ENCODE measurements around the gene UIMC1.

The UIMC1 gene

DNA sequence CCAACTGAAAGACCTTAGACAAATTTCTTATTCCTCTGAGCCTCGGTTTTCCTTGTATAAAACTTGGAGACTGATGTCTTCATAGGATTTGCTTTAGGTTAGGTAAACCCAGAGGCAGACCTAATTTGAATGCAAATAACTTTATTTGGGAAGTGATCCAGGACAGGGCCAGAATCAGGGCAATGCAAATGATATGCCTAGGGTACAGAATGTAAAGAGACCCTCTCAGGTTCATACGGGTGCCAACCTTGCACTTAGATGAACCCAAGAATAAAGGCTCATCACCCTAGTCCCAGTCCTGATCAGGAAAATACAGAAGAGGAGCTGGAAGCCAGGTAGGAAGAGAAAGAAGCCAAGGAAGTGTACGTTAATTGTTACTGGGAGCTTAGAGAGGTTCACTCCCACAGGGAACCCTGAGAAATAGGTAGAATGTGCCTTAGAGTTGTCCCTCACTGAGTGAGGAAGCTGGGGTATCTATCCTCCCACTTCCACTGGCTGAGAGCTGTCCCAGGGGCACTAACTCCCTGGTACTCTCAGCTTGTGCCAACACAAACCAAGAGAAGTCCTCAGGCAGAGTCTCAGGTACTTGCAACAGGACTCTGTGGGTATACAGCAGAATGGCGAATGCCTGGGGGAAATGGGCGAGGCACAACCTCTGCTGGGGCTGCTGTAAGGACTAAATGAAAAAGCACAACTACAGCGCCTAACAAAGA lies 104.3 kb downstream of the UIMC1 start:
- DNase-seq (ENCODE audit: low read depth) = no peak

DNA sequence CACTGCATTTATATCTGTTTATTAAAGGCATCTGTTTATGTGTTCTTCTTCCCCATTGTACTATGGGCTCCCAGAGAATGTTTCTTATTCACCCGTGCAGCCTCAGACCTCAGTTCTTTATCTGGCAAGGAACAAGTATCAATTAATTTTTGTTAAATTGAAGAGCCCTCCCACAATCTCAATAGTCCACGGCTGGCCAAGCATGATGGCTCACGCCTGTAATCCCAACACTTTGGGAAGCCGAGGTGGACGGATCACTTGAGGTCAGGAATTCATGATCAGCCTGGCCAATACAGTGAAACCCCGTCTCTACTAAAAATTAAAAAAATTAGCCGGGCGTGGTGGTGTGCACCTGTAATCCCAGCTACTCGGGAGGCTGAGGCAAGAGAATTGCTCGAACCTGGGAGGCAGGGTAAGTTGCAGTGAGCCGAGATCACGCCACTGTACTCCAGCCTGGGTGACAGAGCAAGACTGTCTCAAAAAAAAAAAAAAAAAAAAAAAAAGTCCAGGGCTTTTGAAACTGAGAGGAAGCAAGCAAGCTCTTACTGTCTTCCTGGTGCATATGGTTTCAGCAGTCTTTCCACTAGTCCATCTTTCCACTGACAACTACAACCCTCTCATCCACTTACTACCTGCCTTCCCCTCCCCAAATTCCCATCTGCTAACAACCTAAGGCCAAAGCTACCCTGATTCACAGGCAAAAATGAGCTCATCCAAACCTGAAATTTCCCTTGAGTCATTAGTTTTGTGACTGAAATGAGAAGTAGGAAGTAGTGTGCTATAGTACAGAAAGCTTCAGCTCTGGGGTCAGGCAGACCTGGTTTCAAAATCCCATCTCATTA lies 105.1 kb downstream of the UIMC1 start:
- no peak for DNase-seq (ENCODE audit: low read depth)

DNA sequence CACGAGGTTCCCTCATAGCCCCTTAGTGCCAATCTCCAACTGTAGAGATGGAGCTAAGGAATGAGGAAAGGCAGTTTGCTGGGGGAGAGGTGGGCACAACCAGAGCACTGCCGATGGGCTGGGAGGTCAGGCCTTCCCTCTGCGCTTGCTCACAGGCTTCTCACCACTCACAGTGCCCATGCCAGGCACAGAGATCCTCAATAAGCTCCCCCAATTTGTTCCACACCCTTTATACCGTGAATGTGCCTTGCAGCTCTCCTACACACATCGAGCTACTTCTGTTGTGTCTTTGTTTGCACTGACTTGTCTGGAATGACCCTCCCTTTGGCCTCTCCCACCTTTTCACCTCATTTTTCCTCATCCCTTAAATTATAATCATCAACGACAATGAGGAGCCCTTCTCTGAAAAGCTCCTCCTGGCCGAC lies 105.8 kb downstream of the UIMC1 start:
- no peak for DNase-seq (ENCODE audit: low read depth)

DNA sequence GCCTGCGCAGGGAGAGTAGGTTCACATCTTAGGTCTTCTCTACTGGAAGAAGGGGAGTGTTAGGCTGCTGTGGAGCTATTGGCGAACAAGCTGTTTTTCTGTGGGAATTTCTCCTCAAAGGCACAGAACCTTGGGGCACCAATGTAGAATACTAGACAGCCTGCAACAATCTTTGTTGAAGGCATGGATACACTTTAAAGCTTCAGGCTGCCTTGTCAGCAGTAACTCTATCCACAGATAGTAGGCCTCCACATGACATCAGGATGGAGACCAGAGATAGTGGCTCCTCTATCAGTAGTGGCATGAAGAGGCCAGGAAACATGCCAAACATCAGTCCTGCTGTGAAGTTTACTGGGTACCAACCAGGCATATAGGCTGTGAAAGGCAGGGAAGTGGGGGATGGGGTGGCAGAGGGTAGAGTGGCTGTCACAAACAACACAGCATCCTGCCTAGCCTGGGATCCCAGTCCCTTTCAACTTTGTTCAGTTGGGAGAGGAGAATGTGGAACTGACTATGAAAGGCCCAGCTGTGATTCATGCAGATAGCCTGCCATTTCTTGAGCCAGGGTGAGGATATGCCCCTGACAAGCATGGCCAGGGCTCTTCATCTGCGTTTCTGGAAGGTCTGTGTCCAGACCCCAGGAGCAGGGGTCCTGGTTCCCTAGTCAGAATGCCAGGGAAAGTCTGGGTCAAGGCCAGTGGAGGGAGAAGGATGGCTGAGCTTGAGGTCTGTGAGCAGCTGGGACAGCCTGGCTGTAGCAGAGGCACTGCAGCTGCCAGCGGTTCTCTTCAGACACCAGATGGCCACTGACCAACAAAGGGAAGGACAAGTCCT lies 106.4 kb downstream of the UIMC1 start:
- DNase-seq (ENCODE audit: low read depth) = no peak

DNA sequence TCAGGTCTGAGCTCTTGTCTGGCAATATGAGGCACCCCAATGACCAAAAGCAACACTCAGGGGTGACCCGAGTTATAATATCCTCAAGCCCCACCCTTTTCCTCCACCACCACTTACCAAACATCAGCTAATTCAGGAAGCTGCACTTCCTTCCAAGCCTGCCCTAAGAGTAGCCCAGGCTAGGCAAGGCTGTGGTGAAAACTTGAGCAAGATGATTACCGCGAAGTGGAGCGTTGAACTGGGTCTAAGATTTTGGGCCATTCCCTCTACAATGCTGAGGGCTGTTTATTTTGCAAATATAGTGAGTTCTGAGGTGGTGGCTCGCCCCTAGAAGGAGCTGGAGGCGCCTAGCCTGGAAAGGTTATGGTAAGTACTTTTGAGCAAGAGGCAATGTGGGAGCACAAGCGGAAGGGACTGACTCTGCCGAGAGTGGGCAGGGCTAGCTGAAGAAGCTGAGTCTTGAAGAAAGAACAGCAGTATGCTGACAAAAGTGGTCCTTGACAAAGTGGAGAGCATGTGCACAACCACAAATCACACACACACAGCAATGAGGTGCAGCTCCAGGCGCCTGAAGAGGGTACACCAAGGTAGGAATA lies 107.2 kb downstream of the UIMC1 start, which contains the start of gene HK3:
Gene HK3, minus strand, starts transcription at position 51 of the 596 bp plus-strand sequence. CDS start 3,187 bp downstream, outside the sequence.
- DNase-seq (ENCODE audit: low read depth) = no peak

DNA sequence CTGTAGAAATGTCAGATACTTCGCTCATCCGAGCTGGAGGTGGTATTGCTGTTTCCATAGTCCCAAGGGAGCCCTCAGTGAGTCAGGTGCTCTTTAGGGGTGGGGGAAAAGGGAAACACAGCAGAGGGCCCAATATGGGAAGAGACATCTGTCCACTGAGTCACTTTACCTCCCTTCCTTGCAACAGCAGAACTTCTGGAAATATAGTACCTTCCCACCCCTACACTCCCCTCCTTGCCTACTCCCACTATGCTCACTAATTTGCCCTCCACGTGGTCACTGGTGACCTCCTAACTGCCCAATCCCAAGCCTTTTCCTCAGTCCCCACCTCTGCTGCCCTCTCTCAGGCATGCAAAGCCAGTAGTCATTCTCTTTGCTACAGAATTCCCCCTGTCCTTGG lies 109.3 kb downstream of the UIMC1 start:
- DNase-seq (ENCODE audit: low read depth) = no peak

DNA sequence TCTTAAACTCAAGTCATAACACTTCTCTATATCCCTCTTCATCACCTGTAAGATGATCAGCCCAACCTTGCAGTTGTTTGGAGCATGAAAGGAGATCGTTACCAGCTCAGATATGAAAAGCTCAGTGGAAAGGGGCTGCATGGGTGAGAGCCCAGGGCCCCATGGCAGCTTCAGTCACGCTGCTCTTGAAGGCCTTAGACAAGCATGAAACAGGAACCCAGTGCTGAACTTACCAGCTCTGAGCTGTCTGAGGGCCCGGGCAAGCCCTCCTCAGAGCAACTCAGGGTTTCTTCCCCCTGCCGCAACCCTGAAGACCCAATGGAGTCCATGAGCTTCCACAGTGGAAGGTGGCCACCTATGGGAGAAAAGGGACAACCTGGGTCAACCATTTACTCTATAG lies 110.7 kb downstream of the UIMC1 start:
- DNase-seq (ENCODE audit: low read depth) = no peak

DNA sequence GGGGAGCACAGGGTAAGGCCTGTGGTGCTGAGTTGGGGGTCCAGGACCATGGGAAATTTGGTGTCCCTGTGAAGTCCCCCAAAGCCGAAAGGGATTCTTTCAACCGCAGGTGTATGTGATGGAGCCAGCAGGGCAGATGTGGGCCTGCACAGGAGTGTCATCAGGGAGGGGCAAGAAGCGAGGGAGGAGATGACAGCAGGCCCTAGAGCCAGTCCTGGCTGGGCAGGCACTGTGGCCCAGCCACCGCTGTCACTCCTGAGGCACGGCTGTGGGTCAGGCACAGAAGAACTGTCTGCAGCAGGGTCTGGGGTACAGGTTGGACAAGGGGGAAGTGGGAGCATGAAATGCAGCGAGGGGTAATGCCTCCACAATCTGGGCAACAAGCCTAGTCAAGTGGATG lies 112.3 kb downstream of the UIMC1 start:
- no peak for DNase-seq (ENCODE audit: low read depth)

DNA sequence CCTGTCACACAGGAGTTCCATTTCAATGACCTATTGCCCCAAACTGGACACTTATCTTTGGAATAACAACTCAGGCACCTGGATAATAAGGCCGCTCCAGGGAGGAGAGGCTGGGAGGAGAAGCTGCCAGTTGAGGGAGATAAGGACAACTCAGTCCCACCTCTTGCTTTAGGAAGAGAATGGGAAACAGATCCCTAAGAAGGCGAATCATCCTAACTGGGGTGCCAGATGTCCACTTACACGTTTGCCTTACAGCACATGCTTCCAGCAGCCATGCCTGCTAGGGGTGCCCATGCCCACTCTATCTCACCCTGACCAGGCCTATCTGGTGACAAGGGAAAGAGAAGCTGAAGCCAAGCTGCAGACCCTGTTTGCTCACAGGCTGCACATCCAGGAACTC lies 113.9 kb downstream of the UIMC1 start:
- no peak for DNase-seq (ENCODE audit: low read depth)

DNA sequence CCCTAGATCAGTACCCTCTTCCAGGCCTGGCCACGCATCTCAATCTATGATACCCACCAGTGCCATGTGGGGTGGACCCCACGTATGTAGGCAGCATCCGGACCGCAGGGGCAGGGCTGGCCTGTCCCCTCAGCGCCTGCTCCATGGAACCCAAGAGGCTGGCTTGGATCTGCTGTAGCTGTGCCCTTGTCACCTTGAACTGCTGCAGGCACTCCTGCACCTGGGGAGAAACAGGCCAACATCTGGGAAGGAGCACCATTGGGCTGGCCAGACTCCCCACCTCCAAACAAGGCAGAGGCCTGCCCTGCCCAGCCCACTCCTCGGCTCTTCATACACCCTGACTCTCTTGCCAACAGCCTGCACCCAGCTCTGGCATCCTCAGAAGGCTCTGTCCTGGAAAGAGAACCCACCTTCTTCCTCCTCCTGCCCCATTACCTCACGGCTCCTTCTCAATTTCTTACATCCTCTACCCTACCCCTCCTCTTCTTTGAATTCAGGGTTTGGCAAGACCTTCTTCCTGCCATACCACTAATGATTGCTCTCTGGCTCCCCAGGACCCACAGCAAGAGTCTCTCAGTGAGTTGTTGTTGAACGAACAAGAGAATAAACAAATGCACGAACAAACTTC lies 115.1 kb downstream of the UIMC1 start:
- DNase-seq (ENCODE audit: low read depth) = no peak

DNA sequence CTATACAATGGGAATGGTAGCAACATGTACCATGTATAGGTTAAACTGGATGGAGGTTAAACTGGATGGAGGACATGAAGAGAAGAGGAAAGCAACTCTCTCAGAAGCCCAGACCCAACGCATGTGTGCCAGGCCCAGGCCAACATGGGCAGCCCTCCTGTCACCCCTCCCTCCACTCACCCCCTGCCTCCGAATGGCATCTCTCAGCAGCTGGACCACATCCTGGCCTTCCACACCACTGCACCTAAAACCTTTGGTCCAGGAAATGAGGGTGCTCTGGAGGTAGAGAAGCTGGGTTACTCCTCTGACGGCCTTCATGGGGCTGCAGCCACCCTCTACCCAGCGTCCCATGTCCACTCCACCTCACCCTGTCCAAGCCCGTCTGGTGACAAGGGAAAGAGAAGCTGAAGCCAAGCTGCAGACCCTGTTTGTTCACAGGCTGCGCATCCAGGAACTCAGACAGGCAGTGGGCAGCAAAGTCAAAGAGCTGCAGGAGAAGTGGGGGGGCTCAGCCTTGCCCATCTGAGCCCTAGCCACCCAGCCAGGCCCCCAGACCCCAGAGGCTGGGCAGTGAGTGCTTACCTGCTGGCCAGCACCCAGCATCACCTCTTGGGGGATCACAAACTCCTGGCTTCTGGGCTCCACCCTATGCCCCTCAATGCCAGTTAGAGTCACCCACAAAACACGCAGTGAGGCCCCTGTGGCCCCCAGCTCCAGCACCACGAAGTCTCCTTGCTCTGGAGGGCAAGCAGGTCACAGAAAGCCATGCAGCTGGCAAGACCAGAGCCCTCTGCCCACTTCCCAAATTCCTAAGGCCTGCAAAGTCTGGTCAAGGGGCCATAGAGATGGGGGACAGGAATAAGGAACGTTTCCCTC lies 115.9 kb downstream of the UIMC1 start:
- DNase-seq (ENCODE audit: low read depth) = no peak

DNA sequence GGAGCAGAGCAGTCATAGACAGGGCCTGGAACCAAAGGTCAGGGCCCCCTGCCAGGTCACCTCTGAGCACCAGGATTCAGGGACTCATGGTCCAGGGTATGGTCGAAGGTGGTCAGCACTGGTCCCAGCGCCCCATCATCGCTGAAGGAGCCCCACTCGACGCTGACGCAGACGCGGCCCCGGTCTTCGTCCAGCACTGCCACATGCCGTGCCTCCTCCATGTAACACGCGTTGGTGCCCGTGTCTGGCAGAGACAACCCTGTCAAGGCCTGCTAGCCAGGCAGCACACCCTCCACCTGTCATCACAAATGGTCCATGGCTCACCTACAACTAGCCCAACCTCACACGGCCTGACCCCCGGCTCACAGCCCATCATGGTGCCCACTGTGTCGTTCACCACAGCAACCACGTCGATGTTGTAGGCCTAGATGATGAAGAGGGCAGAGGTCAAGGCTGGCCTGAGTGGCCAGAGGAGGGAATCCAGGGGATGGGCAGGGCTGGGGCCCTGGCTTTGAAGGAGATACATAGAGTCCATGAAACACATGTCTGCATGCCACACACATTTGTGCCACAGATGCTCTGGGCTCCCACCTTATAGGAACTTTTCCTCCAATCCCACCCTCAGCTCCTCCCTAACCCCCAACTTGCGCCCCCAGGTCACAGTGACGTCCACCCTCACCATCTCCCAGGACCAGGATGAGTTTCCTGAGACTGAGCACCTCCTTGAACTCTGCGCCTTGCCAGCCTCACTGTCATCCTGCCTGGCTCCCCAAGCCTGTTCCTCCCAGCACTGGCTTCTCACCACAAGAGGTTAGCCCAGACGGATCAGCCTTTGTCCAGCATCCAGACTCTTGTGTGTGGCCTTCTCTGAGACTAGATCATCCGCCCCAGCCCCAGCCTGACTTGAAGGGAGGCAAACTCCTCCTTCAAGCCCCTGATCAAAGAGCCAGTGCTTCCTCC lies 117.0 kb downstream of the UIMC1 start:
- no peak for DNase-seq (ENCODE audit: low read depth)

DNA sequence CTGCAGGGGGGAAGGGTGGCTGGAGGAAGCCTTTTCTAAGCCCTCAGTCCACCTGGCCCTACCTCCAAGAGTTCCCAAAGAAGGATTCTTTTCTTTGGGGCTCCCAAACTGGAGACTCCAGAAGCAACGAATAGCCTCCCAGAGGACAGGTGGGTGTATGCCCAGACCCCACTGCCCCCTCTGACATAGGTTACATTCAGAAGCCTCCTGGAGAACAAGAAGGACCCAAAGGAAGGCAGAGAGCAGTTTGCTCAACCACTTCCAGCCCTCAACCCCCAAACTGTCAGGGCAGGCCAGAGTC lies 117.8 kb downstream of the UIMC1 start:
- no peak for DNase-seq (ENCODE audit: low read depth)

DNA sequence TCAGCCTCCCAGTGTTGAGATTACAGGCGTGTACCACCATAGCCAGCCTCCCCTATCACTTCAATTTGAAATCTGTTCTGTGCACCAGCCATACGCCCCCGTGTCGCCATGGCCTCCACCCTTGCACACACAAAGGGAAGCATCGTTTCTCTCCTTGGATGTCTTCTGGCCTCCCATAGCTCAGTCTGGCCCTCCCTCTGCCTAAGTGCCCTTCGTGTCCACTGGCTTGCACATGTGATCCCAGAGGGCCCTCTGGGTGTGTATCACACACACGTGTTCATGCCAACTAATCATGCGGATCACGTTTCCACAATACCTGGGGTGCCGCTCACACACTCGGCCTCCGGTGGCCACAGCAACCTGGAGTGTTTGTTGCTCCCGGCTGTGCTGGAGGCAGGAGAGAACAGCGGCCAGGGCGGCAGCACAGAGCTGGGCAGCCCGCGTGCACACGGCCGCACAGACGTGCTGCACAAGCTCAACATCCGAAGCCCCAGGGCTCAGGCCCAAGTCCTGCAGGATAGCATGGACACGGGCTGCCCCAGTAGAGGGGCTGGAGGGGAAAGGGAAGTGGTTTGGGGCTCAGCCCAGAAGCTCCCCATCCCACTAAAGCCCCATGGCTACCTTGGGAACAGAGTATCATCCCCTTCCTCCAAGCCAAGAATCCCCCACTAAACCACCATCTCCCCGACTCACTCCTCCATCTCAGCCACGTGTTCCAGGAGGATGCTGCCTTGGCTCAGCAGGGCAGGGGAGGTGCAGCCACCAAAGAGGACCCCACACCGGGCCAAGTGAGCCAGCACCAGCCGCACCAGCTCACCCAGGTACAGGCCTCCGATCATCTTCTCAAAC lies 118.3 kb downstream of the UIMC1 start:
- DNase-seq (ENCODE audit: low read depth) = no peak

DNA sequence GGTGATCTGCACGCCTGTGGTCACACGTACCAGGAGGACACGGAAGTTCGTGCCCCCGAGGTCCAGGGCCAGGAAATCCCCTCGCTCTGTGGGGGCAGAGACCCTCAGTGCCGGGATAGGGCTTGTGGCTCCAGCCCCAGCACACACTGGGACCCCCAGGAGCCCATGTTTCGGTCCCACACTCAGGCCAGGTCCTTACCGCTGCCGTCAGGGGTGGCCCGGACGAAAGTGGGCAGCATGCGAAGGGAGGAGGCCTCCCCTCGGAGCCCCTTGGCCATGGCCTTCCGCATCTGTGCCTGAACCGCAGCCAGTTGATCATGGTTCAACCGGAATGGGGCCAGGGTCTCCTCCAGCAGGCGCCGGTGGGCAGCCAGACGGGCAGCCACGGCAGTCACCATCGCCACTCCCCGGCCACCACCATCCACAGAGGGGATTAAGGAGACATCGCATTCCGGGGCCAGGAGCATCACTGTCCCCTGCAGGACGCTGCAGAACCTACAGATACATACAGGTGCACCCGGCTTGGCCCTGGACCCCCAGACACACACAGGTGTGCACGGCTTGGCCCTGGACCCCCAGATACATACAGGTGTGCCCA lies 119.2 kb downstream of the UIMC1 start:
- DNase-seq (ENCODE audit: low read depth) = no peak

DNA sequence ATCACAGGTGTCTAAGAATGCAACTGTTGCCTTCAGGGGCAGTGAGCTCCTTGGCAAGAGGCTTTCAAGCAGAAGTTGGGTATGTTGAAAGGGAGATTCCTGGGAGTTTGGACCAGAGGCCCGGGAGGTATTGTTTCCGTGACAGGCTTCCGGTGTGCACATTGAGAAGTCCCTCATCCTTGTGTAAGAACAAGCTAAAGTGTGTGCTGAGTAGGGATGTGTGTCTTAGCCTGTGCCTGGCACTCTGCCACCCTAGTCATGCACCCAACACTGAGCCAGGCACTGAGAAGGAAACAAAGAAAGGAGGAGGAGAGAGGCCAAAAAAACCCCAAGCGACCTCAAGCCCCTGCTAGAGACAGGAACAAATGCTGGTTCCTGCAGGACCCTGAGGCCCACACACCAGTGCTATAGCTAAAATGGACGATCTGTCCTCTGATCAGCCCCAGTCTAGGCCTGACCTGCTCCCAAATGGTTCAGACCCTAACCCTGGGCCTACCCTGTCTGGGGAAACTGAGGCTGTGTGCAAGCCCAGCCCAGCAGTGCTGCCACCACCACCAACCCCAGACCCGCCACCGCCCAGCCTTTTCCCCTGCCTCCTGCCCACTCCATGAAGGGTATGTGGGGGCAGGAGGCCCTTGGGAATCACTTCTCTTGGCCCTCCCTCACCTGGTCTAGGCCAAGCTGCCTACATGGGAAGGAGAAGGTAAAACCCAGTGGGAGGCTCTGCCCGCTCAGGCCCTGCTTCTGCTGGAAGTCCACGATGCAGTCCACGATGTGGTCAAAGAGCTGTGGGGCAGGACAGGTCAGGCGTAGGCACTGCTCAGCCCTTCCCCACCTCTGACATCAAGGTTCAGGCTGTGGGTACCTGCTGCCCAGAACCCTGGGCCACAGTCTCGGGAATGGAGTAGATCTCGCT lies 120.0 kb downstream of the UIMC1 start:
- no peak for DNase-seq (ENCODE audit: low read depth)

DNA sequence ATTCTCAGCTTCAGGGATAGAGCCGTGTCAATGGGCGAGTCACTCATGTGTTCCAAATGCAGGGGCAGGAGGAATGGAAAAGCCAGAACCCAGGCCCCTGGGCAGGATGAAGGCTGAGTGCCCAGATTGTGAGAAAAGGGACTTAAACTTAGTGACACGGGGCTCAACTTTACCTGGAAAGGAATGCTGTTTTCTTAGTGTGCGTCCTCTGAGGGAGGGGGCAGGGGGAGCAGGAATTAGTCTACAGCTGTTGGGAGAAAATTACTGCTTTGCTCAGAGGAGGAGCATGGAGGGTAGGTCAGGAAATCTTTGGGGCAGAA lies 122.0 kb downstream of the UIMC1 start:
- DNase-seq (ENCODE audit: low read depth) = no peak
